K562 (cell line): ENCODE data around the gene GRB10. TPM values are rescaled to one million over a fixed set of nuclear protein-coding genes. Genes with fewer than 3 reads are reported as not detected.

Experiments used
- CCNT2 ChIP-seq: IDR thresholded peaks from 2 replicates; pipeline ENCODE4 v1.6.1; 2011; ENCODE audit warnings: borderline replicate concordance, low read depth, mild to moderate bottlenecking, moderate library complexity, mixed read lengths, low read length; ENCODE audit not compliant: insufficient read length; ENCODE audit errors: extremely low read depth
- PBX2 ChIP-seq, 2 experiments: IDR thresholded peaks in 1 of 2; conservative IDR thresholded peaks in 1 of 2; 2 replicates each; pipeline ENCODE4 v1.6.1; 2016; ENCODE audit warnings: low read depth in 2 of 2, mild to moderate bottlenecking in 1 of 2, missing compliant biosample characterization in 1 of 2, missing genetic modification characterization in 1 of 2, moderate library complexity in 1 of 2
- PHB ChIP-seq: fragments of 250-450 bp; sonication (Bioruptor Pico); IDR thresholded peaks from 2 replicates; pipeline ENCODE4 v1.5.0; 2021
- SFPQ ChIP-seq: fragments of 200-400 bp; formaldehyde crosslinking; IDR thresholded peaks from 2 replicates; pipeline ENCODE4 v1.6.1; 2017; ENCODE audit warnings: mild to moderate bottlenecking, low read depth, low read length, moderate library complexity
- WHSC1 ChIP-seq: IDR thresholded peaks from one replicate; pipeline ENCODE4 v1.6.1; 2012; ENCODE audit warnings: low read length, control low read depth, inconsistent platforms
- ZBTB1 ChIP-seq: sonication (generic); formaldehyde crosslinking; IDR thresholded peaks from 2 replicates; pipeline ENCODE4 v1.8.1; 2023; ENCODE audit warnings: missing genetic modification reagents, low read depth, mild to moderate bottlenecking, borderline replicate concordance
- polyA plus RNA-seq, 8 experiments: library from polyadenylated mRNA; depleted of rRNA in 4 of 8; stranded (reverse) in 5 of 8; unstranded in 3 of 8; fragments of >200 nt; fragmentation: Nextera tagmentation in 2 of 8; fragmentation: Illumina TruSeq in 1 of 8; extraction: Ambion mirVana in 2 of 8; extraction: Trizol in 1 of 8; gene quantifications; 2 replicates each; pipeline versions ENCODE4 v1.2.1 to v1.2.3, GENCODE V29; 2011 to 2014; ENCODE audit warnings: inconsistent platforms in 1 of 8, missing spikeins in 1 of 8
- total RNA-seq, 7 experiments: library from RNA; depleted of rRNA in 6 of 7; stranded (reverse); fragments of >200 nt in 6 of 7; fragmentation: Illumina TruSeq in 2 of 7; extraction: Trizol in 2 of 7; gene quantifications; 2 replicates each; pipeline versions ENCODE4 v1.2.1 to v1.2.3, GENCODE V29; 2011 to 2021; ENCODE audit warnings: low replicate concordance in 1 of 7

GRB10 gene
- total and polyA plus RNA-seq, 9 of the 15 experiments (the other 6 are each of a cell fraction or from before 2014, with no cell fraction given) = 8.9 to 88.5 (median 40.7) TPM

- TF ChIP-seq SFPQ (no peak), PBX2 (CRISPR knock-in tag; IDR thresholded peaks at IDR 0.05; ENCODE audit: low read depth) (no peak), PBX2 (tag; conservative IDR thresholded peaks at IDR 0.05; ENCODE audit: low read depth) (no peak), WHSC1 (no peak), ZBTB1 (CRISPR knock-in tag) (no peak), CCNT2 (no peak), PHB (CRISPR knock-in tag) (no peak)
- TF ChIP-seq, all 486 proteins: peak for 0
Observed at GRCh38 chr7:50644114-50644513, 138.6 kb downstream of the GRB10 start (continued).
